ENCODE data around the gene SYNJ2. TPM values are rescaled to one million over a fixed set of nuclear protein-coding genes. Genes with fewer than 3 reads are reported as not detected.

Gene SYNJ2
- total RNA-seq, 1 donor from 2014 or later: 31.8 TPM

- Histone ChIP-seq H3K9ac (ENCODE audit: low read length) (peak overlapping the region; percentile 53), H4K20me1 (ENCODE audit: insufficient read depth, low read length) (peaks cover 3% of the 10 kb centered on the region), H3K79me2 (ENCODE audit: insufficient read depth, low read length) (peaks cover 66% of the 10 kb centered on the region), H2AFZ (ENCODE audit: low read depth, low read length) (no peak overlapping the region), H3K4me3 (ENCODE audit: insufficient read depth, low read depth, low read length) (no peak overlapping the region), H3K4me2 (ENCODE audit: low read length) (no peak overlapping the region), H3K4me1 (ENCODE audit: insufficient read depth, low read length) (peaks cover 35% of the 10 kb centered on the region), H3K27ac (ENCODE audit: low read depth, low read length) (peak overlapping the region; percentile 65), H3K27me3 (ENCODE audit: insufficient read depth, low read length) (no peaks in the 10 kb centered on the region), H3K9me3 (ENCODE audit: insufficient read depth, low read depth, low read length) (no peaks in the 10 kb centered on the region), H3K36me3 (ENCODE audit: insufficient read depth, low read length) (peaks cover 42% of the 10 kb centered on the region)
- Mint-ChIP-seq H3K4me1 (ENCODE audit: low read depth, unreplicated experiment) (peaks cover 23% of the 10 kb centered on the region), H3K36me3 (ENCODE audit: low read depth, unreplicated experiment) (peaks cover 28% of the 10 kb centered on the region), H3K27ac (ENCODE audit: unreplicated experiment) (peak overlapping the region; percentile 35), H3K4me3 (ENCODE audit: unreplicated experiment) (no peak overlapping the region), H3K27me3 (ENCODE audit: low read depth, unreplicated experiment) (no peaks in the 10 kb centered on the region), H3K9me3 (ENCODE audit: unreplicated experiment) (no peaks in the 10 kb centered on the region)
- no peak for FAIRE-seq
- no peak for DNase-seq (ENCODE audit: low read depth)
- TF ChIP-seq CTCF (IDR thresholded peaks at IDR 0.05; ENCODE audit: insufficient read depth, low read depth, low read length): no peak
- TF ChIP-seq EZH2 (IDR thresholded peaks at IDR 0.05; ENCODE audit: insufficient read depth, low read length): no peak
Observed at GRCh38 chr6:158047563-158048323, 66.1 kb downstream of the SYNJ2 start.

- FAIRE-seq: no peak
Observed at GRCh38 chr6:158048589-158048988, 66.9 kb downstream of the SYNJ2 start.

More at GRCh38 chr6:158048589-158048988, 66.9 kb downstream of the SYNJ2 start:
- no peak for DNase-seq (ENCODE audit: low read depth)
- H3K36me3 Mint-ChIP-seq (ENCODE audit: low read depth, unreplicated experiment): peaks cover 28% of the 10 kb centered on the region
- H4K20me1 ChIP-seq (ENCODE audit: insufficient read depth, low read length): peaks cover 3% of the 10 kb centered on the region
- TF ChIP-seq EZH2 (IDR thresholded peaks at IDR 0.05; ENCODE audit: insufficient read depth, low read length) (no peak), CTCF (IDR thresholded peaks at IDR 0.05; ENCODE audit: insufficient read depth, low read depth, low read length) (no peak)
- H3K27me3 ChIP-seq (ENCODE audit: insufficient read depth, low read length): no peaks in the 10 kb centered on the region
- no peak overlapping the region for H3K4me3 ChIP-seq (ENCODE audit: insufficient read depth, low read depth, low read length)
- no peaks in the 10 kb centered on the region for H3K9me3 Mint-ChIP-seq (ENCODE audit: unreplicated experiment)
- H3K27ac ChIP-seq (ENCODE audit: low read depth, low read length): no peak overlapping the region
- no peak overlapping the region for H3K4me3 Mint-ChIP-seq (ENCODE audit: unreplicated experiment)
- H2AFZ ChIP-seq (ENCODE audit: low read depth, low read length): no peak overlapping the region
- H3K79me2 ChIP-seq (ENCODE audit: insufficient read depth, low read length): peaks cover 61% of the 10 kb centered on the region
- peaks cover 38% of the 10 kb centered on the region for H3K36me3 ChIP-seq (ENCODE audit: insufficient read depth, low read length)
- no peaks in the 10 kb centered on the region for H3K9me3 ChIP-seq (ENCODE audit: insufficient read depth, low read depth, low read length)
- H3K9ac ChIP-seq (ENCODE audit: low read length): no peak overlapping the region
- no peaks in the 10 kb centered on the region for H3K27me3 Mint-ChIP-seq (ENCODE audit: low read depth, unreplicated experiment)
- H3K4me1 Mint-ChIP-seq (ENCODE audit: low read depth, unreplicated experiment): peaks cover 16% of the 10 kb centered on the region
- H3K4me1 ChIP-seq (ENCODE audit: insufficient read depth, low read length): peaks cover 27% of the 10 kb centered on the region
- peak overlapping the region; percentile 35 for H3K27ac Mint-ChIP-seq (ENCODE audit: unreplicated experiment)
- no peak overlapping the region for H3K4me2 ChIP-seq (ENCODE audit: low read length)

Data from astrocyte (in vitro differentiated cells and primary cell).